Right kidney (tissue), 9 donors: ENCODE results near the gene MRPL43.
A peak's percentile ranks its signal among the peaks of the same experiment; 100 is the strongest.
"Not testable (repeated sequence)": the region's sequence is repeated elsewhere in the genome, so short reads cannot be mapped to it uniquely, and the experiment has no call there.

ENCODE experiments used
- DNase-seq: peaks from one replicate; pipeline ENCODE4 v3.0.0-alpha.2; 2016
- long read RNA-seq, 8 donors: transcript quantifications; one replicate each; lab custom pipeline, GENCODE V29; 2026

Gene MRPL43
- long read RNA-seq, donor 1, transcript MRPL43-204 (6 exons, 894 nt): minor isoform, 20 of 130 reads
- long read RNA-seq, donor 1, transcript MRPL43-205 (4 exons, 798 nt): minor isoform, 7 of 130 reads
- long read RNA-seq, donor 1, transcript MRPL43-203 (3 exons, 1,010 nt): major isoform, 44 of 130 reads
- long read RNA-seq, donor 1, transcript MRPL43-201 (5 exons, 747 nt): minor isoform, 28 of 130 reads
- long read RNA-seq, donor 1, partial matches to known transcripts: 7 of 130 reads
- long read RNA-seq, donor 1, other reads (novel, unspliced or antisense): 0 of 130 reads
- long read RNA-seq, donor 2, transcript MRPL43-204 (6 exons, 894 nt): minor isoform, 11 of 95 reads
- long read RNA-seq, donor 2, transcript MRPL43-203 (3 exons, 1,010 nt): major isoform, 38 of 95 reads
- long read RNA-seq, donor 2, transcript MRPL43-201 (5 exons, 747 nt): minor isoform, 18 of 95 reads
- long read RNA-seq, donor 2, partial matches to known transcripts: 14 of 95 reads
- long read RNA-seq, donor 2, other reads (novel, unspliced or antisense): 0 of 95 reads
- long read RNA-seq, donor 3, transcript MRPL43-212 (2 exons, 810 nt): minor isoform, 5 of 59 reads
- long read RNA-seq, donor 3, transcript MRPL43-203 (3 exons, 1,010 nt): major isoform, 25 of 59 reads
- long read RNA-seq, donor 3, partial matches to known transcripts: 23 of 59 reads
- long read RNA-seq, donor 3, other reads (novel, unspliced or antisense): 0 of 59 reads
- long read RNA-seq, donor 4, transcript MRPL43-203 (3 exons, 1,010 nt): major isoform, 40 of 66 reads
- long read RNA-seq, donor 4, transcript MRPL43-212 (2 exons, 810 nt): minor isoform, 8 of 66 reads
- long read RNA-seq, donor 4, transcript MRPL43-201 (5 exons, 747 nt): minor isoform, 8 of 66 reads
- long read RNA-seq, donor 4, partial matches to known transcripts: 0 of 66 reads
- long read RNA-seq, donor 4, other reads (novel, unspliced or antisense): 0 of 66 reads
- long read RNA-seq, donor 5, transcript MRPL43-201 (5 exons, 747 nt): minor isoform, 21 of 251 reads
- long read RNA-seq, donor 5, transcript MRPL43-204 (6 exons, 894 nt): minor isoform, 7 of 251 reads
- long read RNA-seq, donor 5, transcript MRPL43-212 (2 exons, 810 nt): minor isoform, 6 of 251 reads
- long read RNA-seq, donor 5, transcript MRPL43-203 (3 exons, 1,010 nt): major isoform, 35 of 251 reads
- long read RNA-seq, donor 5, partial matches to known transcripts: 160 of 251 reads
- long read RNA-seq, donor 5, other reads (novel, unspliced or antisense): 14 of 251 reads
- long read RNA-seq, donor 6, transcript MRPL43-203 (3 exons, 1,010 nt): major isoform, 52 of 71 reads
- long read RNA-seq, donor 6, transcript MRPL43-213 (2 exons, 897 nt): minor isoform, 7 of 71 reads
- long read RNA-seq, donor 6, partial matches to known transcripts: 0 of 71 reads
- long read RNA-seq, donor 6, other reads (novel, unspliced or antisense): 0 of 71 reads
- long read RNA-seq, donor 7, transcript MRPL43-203 (3 exons, 1,010 nt): major isoform, 73 of 168 reads
- long read RNA-seq, donor 7, transcript MRPL43-213 (2 exons, 897 nt): minor isoform, 11 of 168 reads
- long read RNA-seq, donor 7, partial matches to known transcripts: 54 of 168 reads
- long read RNA-seq, donor 7, other reads (novel, unspliced or antisense): 16 of 168 reads
- long read RNA-seq, donor 8, transcript MRPL43-203 (3 exons, 1,010 nt): major isoform, 35 of 54 reads
- long read RNA-seq, donor 8, transcript MRPL43-213 (2 exons, 897 nt): minor isoform, 6 of 54 reads
- long read RNA-seq, donor 8, transcript MRPL43-206 (4 exons, 866 nt): minor isoform, 8 of 54 reads
- long read RNA-seq, donor 8, partial matches to known transcripts: 0 of 54 reads
- long read RNA-seq, donor 8, other reads (novel, unspliced or antisense): 0 of 54 reads

- peak; percentile 87 for DNase-seq
These were observed at the start of gene MRPL43, which contains the start of gene TWNK for GRCh38 chr10:100986952-100987684. MRPL43 (minus strand) TSS chr10:100987497; CDS start chr10:100987443, 54 bp downstream. TWNK (plus strand) TSS chr10:100987543; CDS start chr10:100988211, 668 bp downstream.

GRCh38 chr10:101036726-101037125 lies 49.4 kb upstream of the MRPL43 start:
- DNase-seq: no peak

GRCh38 chr10:101035916-101036702 lies 48.8 kb upstream of the MRPL43 start:
- DNase-seq: no peak

GRCh38 chr10:101035314-101035713 lies 48.0 kb upstream of the MRPL43 start:
- no peak for DNase-seq

GRCh38 chr10:101034404-101034803 lies 47.1 kb upstream of the MRPL43 start:
- DNase-seq: not testable (repeated sequence)

GRCh38 chr10:101033276-101033675 lies 46.0 kb upstream of the MRPL43 start:
- DNase-seq: no peak

GRCh38 chr10:101032637-101033224 lies 45.4 kb upstream of the MRPL43 start:
- no peak for DNase-seq

- peak; percentile 85 for DNase-seq
These were observed 44.7 kb upstream of the MRPL43 start for GRCh38 chr10:101031796-101032636.

GRCh38 chr10:101031128-101031795 lies 44.0 kb upstream of the MRPL43 start, which contains the start of the genes PDZD7 and SFXN3:
PDZD7 (minus strand) TSS chr10:101031129; CDS start chr10:101030219, 910 bp downstream.
SFXN3 (plus strand) TSS chr10:101031234; CDS start chr10:101034695, 3,461 bp downstream.
- peak; percentile 89 for DNase-seq

- no peak for DNase-seq
These were observed 43.3 kb upstream of the MRPL43 start for GRCh38 chr10:101030496-101031127.

GRCh38 chr10:101029520-101030295 lies 42.4 kb upstream of the MRPL43 start:
- no peak for DNase-seq

- DNase-seq: peak; percentile 23
These were observed 41.4 kb upstream of the MRPL43 start for GRCh38 chr10:101028446-101029337.

GRCh38 chr10:101027106-101027720 lies 39.9 kb upstream of the MRPL43 start:
- no peak for DNase-seq
